OCI-LY3 (cell line): ENCODE measurements around the gene ACSF2.

ENCODE experiments used
- EZH2phosphoT487 ChIP-seq: fragments of 200-600 bp; shearing (Covaris generic); IDR thresholded peaks from 2 replicates; pipeline ENCODE4 v1.6.1; 2018; ENCODE audit warnings: antibody characterized with exemption, mixed run types, low read depth
- TF ChIP-seq, protein P1 (sequence below): fragments of 200-600, 300-600 bp; sonication (generic); IDR thresholded peaks from 2 replicates; pipeline ENCODE4 v1.5.1; 2014; ENCODE audit warnings: antibody characterized with exemption, low read length, low read depth

DNA sequence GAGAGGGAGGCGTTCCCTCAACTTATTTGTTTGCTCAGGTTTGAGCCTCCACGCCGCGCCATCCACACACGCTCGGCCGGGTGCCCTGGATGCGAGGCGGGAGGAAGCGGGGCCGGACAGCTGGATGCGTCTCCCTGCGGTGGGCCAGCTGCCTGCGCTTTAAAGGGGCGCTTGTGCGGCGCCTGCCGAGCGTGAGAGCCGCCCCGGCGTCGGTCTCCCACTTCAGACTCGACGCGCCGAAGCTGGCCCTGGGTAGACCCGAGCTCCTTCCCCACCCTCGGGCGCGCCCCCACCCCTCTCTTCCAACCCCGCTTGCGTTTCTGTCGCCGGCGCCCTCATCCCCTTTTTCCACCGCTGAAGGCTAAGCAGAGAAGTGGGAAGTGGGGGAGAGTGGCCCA, 43.2 kb downstream of the ACSF2 start:
- TF ChIP-seq, protein P1, sequence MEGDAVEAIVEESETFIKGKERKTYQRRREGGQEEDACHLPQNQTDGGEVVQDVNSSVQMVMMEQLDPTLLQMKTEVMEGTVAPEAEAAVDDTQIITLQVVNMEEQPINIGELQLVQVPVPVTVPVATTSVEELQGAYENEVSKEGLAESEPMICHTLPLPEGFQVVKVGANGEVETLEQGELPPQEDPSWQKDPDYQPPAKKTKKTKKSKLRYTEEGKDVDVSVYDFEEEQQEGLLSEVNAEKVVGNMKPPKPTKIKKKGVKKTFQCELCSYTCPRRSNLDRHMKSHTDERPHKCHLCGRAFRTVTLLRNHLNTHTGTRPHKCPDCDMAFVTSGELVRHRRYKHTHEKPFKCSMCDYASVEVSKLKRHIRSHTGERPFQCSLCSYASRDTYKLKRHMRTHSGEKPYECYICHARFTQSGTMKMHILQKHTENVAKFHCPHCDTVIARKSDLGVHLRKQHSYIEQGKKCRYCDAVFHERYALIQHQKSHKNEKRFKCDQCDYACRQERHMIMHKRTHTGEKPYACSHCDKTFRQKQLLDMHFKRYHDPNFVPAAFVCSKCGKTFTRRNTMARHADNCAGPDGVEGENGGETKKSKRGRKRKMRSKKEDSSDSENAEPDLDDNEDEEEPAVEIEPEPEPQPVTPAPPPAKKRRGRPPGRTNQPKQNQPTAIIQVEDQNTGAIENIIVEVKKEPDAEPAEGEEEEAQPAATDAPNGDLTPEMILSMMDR: no peak
- no peak for TF ChIP-seq EZH2phosphoT487
